ELF-1 (cell line): ENCODE results near the gene PKNOX2.

Source experiments
- DNase-seq: peaks from one replicate; pipeline ENCODE4 v3.0.0-alpha.2; 2016; ENCODE audit warnings: low read depth, low spot score

PKNOX2 gene

GRCh38 chr11:125431481-125431880, 266.9 kb downstream of the PKNOX2 start:
- no peak for DNase-seq

- peak; percentile 93 for DNase-seq
Observed at GRCh38 chr11:125433454-125434121, 269.0 kb downstream of the PKNOX2 start.

- no peak for DNase-seq
Observed at GRCh38 chr11:125435461-125436238, 271.1 kb downstream of the PKNOX2 start.

GRCh38 chr11:125441648-125442410, 277.3 kb downstream of the PKNOX2 start:
- peak; percentile 61 for DNase-seq

- no peak for DNase-seq
Observed at GRCh38 chr11:125442946-125443345, 278.4 kb downstream of the PKNOX2 start.

DNA sequence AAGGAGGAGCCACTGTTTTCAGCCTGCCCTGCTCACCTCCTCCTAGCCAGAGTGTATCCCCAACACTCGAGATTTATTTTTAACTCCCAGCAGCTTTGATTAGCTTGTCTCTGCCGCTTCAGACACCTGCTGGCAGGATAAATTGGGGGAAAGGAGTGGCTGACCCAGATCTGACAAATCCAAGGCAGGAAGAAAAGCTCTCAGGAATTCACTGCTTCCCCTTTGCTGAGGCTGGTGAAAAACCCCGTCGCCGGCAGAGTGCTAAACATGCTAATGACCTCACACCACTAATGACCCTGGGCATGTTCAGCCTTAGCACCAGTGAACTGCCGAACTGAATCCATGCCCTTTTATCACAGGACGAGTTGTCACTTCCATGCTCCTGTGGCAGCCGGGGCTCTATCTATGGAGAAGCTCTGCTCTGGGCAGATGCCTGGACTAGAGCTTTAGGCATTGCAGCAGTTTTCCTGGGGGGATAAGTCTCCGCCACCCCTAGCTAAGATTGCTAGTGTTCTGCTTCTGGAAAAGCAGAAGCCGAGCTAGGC, 279.3 kb downstream of the PKNOX2 start:
- DNase-seq = peak; percentile 88

- DNase-seq = no peak
Observed at GRCh38 chr11:125445731-125446130, 281.2 kb downstream of the PKNOX2 start.

- DNase-seq = no peak
Observed at GRCh38 chr11:125446279-125446678, 281.7 kb downstream of the PKNOX2 start.

- DNase-seq = no peak
Observed at GRCh38 chr11:125447721-125448120, 283.2 kb downstream of the PKNOX2 start.

DNA sequence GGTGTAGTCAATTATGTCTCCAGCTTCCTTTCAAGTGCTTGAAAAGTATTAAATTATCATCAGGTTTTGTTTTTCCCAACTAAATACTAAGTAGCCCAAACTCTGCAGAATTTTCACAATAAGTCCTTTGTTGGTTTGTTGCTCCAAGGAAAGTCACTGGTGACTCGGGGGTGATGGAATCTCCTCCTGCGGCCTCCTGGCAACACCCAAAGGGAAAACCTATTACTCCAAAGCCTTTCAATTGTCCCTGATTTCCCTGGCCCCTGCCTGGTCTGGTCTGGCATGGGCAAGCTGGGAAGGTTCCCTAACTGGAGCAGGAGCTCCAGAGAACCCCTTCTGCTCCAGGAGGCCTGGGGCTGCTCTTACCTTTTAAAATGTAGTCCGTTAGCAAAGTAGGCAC, 283.6 kb downstream of the PKNOX2 start:
- DNase-seq = no peak

- no peak for DNase-seq
Observed at GRCh38 chr11:125449565-125449964, 285.0 kb downstream of the PKNOX2 start.

- DNase-seq = peak; percentile 82
Observed at GRCh38 chr11:125451400-125452124, 287.0 kb downstream of the PKNOX2 start.

DNA sequence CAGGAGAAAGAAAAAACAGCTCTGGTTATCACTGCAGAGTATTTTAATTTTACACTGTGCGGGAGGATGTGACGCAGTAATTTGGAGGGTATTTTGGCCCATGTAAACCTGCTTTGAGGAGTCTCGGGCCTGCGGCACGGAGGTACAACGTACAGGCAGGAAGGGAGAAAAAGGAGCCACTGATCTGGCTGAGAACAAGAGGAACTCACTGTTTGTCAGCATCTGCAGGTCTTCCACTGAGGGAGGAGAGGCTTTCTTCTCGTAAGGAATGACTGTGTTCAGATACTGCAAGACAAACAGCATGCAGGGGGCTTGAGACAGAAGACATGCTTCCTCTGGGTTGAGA, 287.5 kb downstream of the PKNOX2 start:
- no peak for DNase-seq

- peak; percentile 22 for DNase-seq
Observed at GRCh38 chr11:125454047-125454446, 289.5 kb downstream of the PKNOX2 start.

GRCh38 chr11:125455851-125456250, 291.3 kb downstream of the PKNOX2 start:
- no peak for DNase-seq

GRCh38 chr11:125457814-125458343, 293.3 kb downstream of the PKNOX2 start:
- DNase-seq = peak; percentile 66

- no peak for DNase-seq
Observed at GRCh38 chr11:125460275-125460674, 295.7 kb downstream of the PKNOX2 start.

- DNase-seq = no peak
Observed at GRCh38 chr11:125463590-125464269, 299.2 kb downstream of the PKNOX2 start.

GRCh38 chr11:125464270-125464662, 299.7 kb downstream of the PKNOX2 start:
- DNase-seq = no peak

DNA sequence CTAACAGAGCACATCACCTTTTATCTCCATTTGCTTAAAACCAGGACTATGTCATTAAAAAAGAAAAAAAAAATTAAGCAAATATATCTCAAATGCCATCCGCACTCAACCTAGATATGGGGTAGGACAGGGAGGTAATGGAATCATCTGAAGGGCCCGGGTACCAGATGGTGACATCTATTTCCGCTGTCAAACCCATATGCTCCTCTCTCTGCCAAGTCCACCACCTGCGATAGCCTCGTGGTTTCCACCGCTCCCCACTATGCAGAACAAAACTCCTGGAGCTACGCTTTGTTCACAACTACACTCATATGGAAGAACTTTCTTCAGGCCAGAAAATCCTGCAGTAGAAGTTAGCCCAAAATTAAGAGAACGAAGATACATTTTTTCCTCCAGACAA, 300.1 kb downstream of the PKNOX2 start:
- DNase-seq = no peak

DNA sequence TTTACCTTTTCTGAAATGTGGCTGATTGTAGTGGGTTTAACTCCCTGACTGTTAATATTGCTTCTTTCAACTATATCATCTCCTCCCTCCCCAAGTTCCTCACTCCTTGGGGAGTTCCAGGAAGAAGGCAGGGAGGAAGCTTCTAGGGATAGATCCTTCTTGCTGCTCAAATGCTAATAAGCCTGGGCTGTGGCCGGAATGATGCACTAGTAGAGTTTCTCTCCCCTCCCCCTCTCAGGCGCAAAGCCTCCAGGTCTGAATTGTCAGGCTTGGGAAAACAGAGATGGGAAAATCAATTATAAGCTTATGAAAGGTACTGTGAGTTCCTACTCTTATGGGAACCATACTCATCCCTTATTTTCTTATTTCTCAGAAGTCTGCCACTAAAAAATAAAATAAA, 300.7 kb downstream of the PKNOX2 start:
- DNase-seq = no peak
